BE2C (cell line): ENCODE data around the gene ISOC2.
A peak's percentile ranks its signal among the peaks of the same experiment; 100 is the strongest.

Experiments
- DNase-seq: peaks from one replicate; pipeline ENCODE4 v3.0.0-alpha.2; 2020
- H3K27me3 ChIP-seq: fragments of 250-450 bp; sonication (Bioruptor Pico); 2 replicates; pipeline ENCODE4 v1.5.1; 2020; ENCODE audit warnings: mild to moderate bottlenecking
- H3K36me3 ChIP-seq: fragments of 250-450 bp; sonication (Bioruptor Pico); 2 replicates; pipeline ENCODE4 v1.5.1; 2020; ENCODE audit warnings: mild to moderate bottlenecking
- H3K4me1 ChIP-seq: fragments of 250-450 bp; sonication (Bioruptor Pico); 2 replicates; pipeline ENCODE4 v1.5.1; 2020
- H3K4me3 ChIP-seq: 2 replicates; pipeline ENCODE4 v1.5.1; 2011; ENCODE audit warnings: low read depth, low read length
- H3K9me3 ChIP-seq: fragments of 250-450 bp; sonication (Bioruptor Pico); 2 replicates; pipeline ENCODE4 v1.5.1; 2020
- CTCF ChIP-seq: IDR thresholded peaks from 2 replicates; pipeline ENCODE4 v1.5.1; 2012; ENCODE audit warnings: mild to moderate bottlenecking, low read depth, low read length

The ISOC2 gene

GRCh38 chr19:55463583-55464031 is 2.2 kb upstream of the ISOC2 start:
- peak; percentile 9 for DNase-seq
- Histone ChIP-seq H3K36me3 (no peaks in the 10 kb centered on the region), H3K27me3 (no peaks in the 10 kb centered on the region), H3K4me1 (peaks cover 10% of the 10 kb centered on the region), H3K9me3 (no peaks in the 10 kb centered on the region), H3K4me3 (no peak overlapping the region)
- TF ChIP-seq CTCF, result no peak

- H3K4me3 ChIP-seq, result no peak overlapping the region
- H3K9me3 ChIP-seq, result no peaks in the 10 kb centered on the region
- H3K36me3 ChIP-seq, result no peaks in the 10 kb centered on the region
- no peaks in the 10 kb centered on the region for H3K27me3 ChIP-seq
- peaks cover 10% of the 10 kb centered on the region for H3K4me1 ChIP-seq
- no peak for TF ChIP-seq CTCF
- DNase-seq, result peak; percentile 10
Observed at GRCh38 chr19:55462722-55463121, 1.3 kb upstream of the ISOC2 start.

DNA sequence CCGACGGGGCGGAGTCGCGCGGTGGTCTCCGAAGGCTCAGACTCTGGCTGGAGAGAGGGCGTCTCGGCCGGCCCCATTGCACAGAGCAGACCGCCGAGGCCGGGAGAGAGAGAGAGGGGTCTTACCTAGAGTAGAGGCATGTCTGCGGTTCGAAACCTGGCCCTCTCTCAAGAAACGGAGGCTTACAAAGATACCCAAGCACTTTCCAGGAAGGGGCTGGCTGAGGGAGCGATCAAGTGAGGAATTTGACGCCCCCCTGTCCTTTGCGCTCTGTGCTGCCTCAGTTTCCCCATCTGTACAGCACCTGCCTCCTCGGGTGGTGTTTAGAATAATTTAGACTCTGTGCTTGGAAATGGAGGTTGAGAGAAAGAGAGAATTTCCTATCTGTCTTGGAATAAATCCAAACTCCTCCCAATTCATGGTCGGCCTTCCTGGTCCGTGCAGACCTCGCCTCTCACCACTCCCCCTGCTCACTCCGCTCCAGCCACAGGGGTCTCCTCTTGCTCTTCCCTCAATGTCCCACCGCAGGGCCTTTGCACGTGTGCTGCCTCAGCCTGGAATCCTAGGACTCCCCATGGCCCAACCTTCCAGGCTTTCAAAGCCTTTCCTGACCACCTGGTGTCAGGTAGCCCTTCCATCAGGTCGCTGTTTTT is 658 bp upstream of the ISOC2 start:
- TF ChIP-seq CTCF, result no peak
- Histone ChIP-seq H3K27me3 (no peaks in the 10 kb centered on the region), H3K9me3 (no peaks in the 10 kb centered on the region), H3K36me3 (no peaks in the 10 kb centered on the region), H3K4me3 (peak overlapping the region; percentile 47), H3K4me1 (peaks cover 10% of the 10 kb centered on the region)
- DNase-seq, result no peak

GRCh38 chr19:55460670-55461258 is 678 bp downstream of the ISOC2 start:
- Histone ChIP-seq H3K36me3 (no peaks in the 10 kb centered on the region), H3K4me3 (peak overlapping the region; percentile 79), H3K27me3 (no peaks in the 10 kb centered on the region), H3K9me3 (no peaks in the 10 kb centered on the region), H3K4me1 (peaks cover 10% of the 10 kb centered on the region)
- TF ChIP-seq CTCF, result no peak
- DNase-seq, result peak; percentile 93

DNA sequence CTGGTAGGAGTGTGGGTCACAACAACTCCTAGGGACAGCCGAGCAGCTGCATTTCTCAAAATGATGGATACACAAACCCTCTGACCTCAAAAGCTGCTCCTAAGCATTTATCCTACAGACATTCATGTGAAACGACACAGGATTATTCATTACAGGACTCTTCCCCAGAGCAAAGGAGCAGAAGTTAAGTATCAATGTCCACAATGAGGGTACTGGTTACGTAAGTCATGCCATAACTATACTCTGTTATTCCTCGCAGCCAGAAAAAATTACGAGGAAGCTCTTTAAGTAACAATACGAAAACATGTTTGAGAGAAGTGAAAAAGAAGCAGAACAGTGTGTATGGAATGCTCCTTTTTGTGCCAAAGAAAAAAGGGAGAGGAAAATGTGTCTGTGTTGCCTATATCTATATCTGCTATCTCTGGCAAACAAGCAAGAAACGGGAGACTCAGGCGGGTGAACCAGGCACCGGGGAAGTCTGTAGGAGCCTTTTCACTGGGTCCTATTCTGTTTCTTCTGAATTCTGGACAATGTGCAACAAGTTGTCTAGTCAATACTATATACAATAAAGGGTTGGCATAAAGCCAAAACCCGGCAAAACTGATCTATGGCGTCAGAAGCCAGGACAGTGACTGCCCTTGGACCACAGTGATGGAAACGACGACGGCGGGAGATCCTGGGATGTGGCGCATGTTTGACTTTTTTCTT is 1.3 kb downstream of the ISOC2 start:
- Histone ChIP-seq H3K4me3 (peak overlapping the region; percentile 79), H3K4me1 (peaks cover 10% of the 10 kb centered on the region), H3K9me3 (no peaks in the 10 kb centered on the region), H3K36me3 (peaks cover 2% of the 10 kb centered on the region; the same call in 1 of the 2 replicates), H3K27me3 (no peaks in the 10 kb centered on the region)
- no peak for DNase-seq
- no peak for TF ChIP-seq CTCF

DNA sequence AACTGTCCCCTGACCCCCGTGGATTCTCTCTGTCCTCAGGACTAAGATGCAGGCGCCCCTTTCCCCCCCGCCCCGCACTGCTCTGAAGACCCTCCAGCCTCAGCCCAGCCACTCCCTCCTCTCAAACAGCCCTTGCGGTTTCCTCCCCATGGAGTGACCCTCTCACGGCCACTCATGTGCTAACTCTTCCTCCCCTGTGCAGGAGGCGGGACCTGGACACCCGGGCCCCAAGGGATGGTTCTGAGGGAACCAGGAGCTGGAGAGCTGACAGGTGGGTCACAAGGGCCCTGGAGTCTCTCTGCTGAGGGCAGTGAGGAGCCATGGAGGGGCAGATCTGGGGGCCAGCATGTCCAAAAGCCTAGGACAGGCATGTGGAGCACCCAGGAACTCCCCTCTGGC is 1.9 kb downstream of the ISOC2 start:
- H3K4me1 ChIP-seq, result peaks cover 10% of the 10 kb centered on the region
- no peak for DNase-seq
- peak overlapping the region; percentile 79 for H3K4me3 ChIP-seq
- no peak for TF ChIP-seq CTCF
- H3K9me3 ChIP-seq, result no peaks in the 10 kb centered on the region
- H3K27me3 ChIP-seq, result no peaks in the 10 kb centered on the region
- peaks cover 3% of the 10 kb centered on the region; the same call in 1 of the 2 replicates for H3K36me3 ChIP-seq
